Dendritic cell treated with granulocyte-macrophage colony-stimulating factor and Interleukin-4, amounts not matched to agents 40 ng/mL and 50 ng/mL, for 4 days (primary cell): ENCODE results near the gene FGGY.
"Not testable (repeated sequence)": the region's sequence is repeated elsewhere in the genome, so short reads cannot be mapped to it uniquely, and the experiment has no call there.

ENCODE experiments used
- H3K27ac Mint-ChIP-seq: one replicate; pipeline ENCODE4 v1.8.0; 2022; ENCODE audit warnings: mild to moderate bottlenecking, mixed read lengths
- H3K27me3 Mint-ChIP-seq: one replicate; pipeline ENCODE4 v1.8.0; 2022; ENCODE audit warnings: mild to moderate bottlenecking, mixed read lengths
- H3K36me3 Mint-ChIP-seq: one replicate; pipeline ENCODE4 v1.8.0; 2022; ENCODE audit warnings: low read depth, mixed read lengths
- H3K4me1 Mint-ChIP-seq: one replicate; pipeline ENCODE4 v1.8.0; 2022; ENCODE audit warnings: low read depth, mixed read lengths
- H3K4me3 Mint-ChIP-seq: one replicate; pipeline ENCODE4 v1.8.0; 2022; ENCODE audit warnings: mild to moderate bottlenecking, moderate library complexity, mixed read lengths
- H3K9me3 Mint-ChIP-seq: one replicate; pipeline ENCODE4 v1.8.0; 2022; ENCODE audit warnings: mixed read lengths
- intact Hi-C: fragments of 100-400 bp; cut with micrococcal nuclease; formaldehyde crosslinking; loops from one replicate; pipeline ENCODE4 v1.15.0; 2022

FGGY gene

GRCh38 chr1:59574085-59574484 is 277.2 kb downstream of the FGGY start:
- H3K9me3 Mint-ChIP-seq, result peaks cover 9% of the 10 kb centered on the region
- H3K4me1 Mint-ChIP-seq, result peaks cover 27% of the 10 kb centered on the region
- no peak overlapping the region for H3K4me3 Mint-ChIP-seq
- H3K27me3 Mint-ChIP-seq, result no peaks in the 10 kb centered on the region
- H3K27ac Mint-ChIP-seq, result no peak overlapping the region
- peaks cover 7% of the 10 kb centered on the region for H3K36me3 Mint-ChIP-seq
- intact Hi-C loops, result no loop called here

GRCh38 chr1:59577774-59578173 is 280.9 kb downstream of the FGGY start:
- H3K36me3 Mint-ChIP-seq, result peaks cover 7% of the 10 kb centered on the region
- intact Hi-C loops, result no loop called here
- no peak overlapping the region for H3K4me3 Mint-ChIP-seq
- H3K4me1 Mint-ChIP-seq, result peaks cover 6% of the 10 kb centered on the region
- peaks cover 9% of the 10 kb centered on the region for H3K9me3 Mint-ChIP-seq
- H3K27me3 Mint-ChIP-seq, result no peaks in the 10 kb centered on the region
- no peak overlapping the region for H3K27ac Mint-ChIP-seq

GRCh38 chr1:59579222-59579621 is 282.3 kb downstream of the FGGY start:
- intact Hi-C loops, result no loop called here
- H3K4me3 Mint-ChIP-seq, result no peak overlapping the region
- peaks cover 6% of the 10 kb centered on the region for H3K4me1 Mint-ChIP-seq
- no peaks in the 10 kb centered on the region for H3K27me3 Mint-ChIP-seq
- no peak overlapping the region for H3K27ac Mint-ChIP-seq
- H3K36me3 Mint-ChIP-seq, result peaks cover 3% of the 10 kb centered on the region
- peaks cover 3% of the 10 kb centered on the region for H3K9me3 Mint-ChIP-seq

- Mint-ChIP-seq H3K27ac (no peak overlapping the region), H3K27me3 (no peaks in the 10 kb centered on the region), H3K4me3 (no peak overlapping the region), H3K4me1 (peaks cover 6% of the 10 kb centered on the region), H3K36me3 (no peaks in the 10 kb centered on the region), H3K9me3 (no peaks in the 10 kb centered on the region)
- intact Hi-C loops, result no loop called here
These were observed 283.4 kb downstream of the FGGY start for GRCh38 chr1:59580257-59580656.

GRCh38 chr1:59592410-59592809 is 295.5 kb downstream of the FGGY start:
- H3K27ac Mint-ChIP-seq, H3K36me3 Mint-ChIP-seq, H3K27me3 Mint-ChIP-seq, H3K4me3 Mint-ChIP-seq, intact Hi-C loops, H3K4me1 Mint-ChIP-seq: not testable (repeated sequence)
- peaks cover 12% of the 10 kb centered on the region for H3K9me3 Mint-ChIP-seq

- no peak overlapping the region for H3K4me3 Mint-ChIP-seq
- no peak overlapping the region for H3K27ac Mint-ChIP-seq
- intact Hi-C loops, result no loop called here
- no peaks in the 10 kb centered on the region for H3K36me3 Mint-ChIP-seq
- peaks cover 6% of the 10 kb centered on the region for H3K4me1 Mint-ChIP-seq
- H3K27me3 Mint-ChIP-seq, result peaks cover 2% of the 10 kb centered on the region
- H3K9me3 Mint-ChIP-seq, result peaks cover 8% of the 10 kb centered on the region
These were observed 296.0 kb downstream of the FGGY start for GRCh38 chr1:59592924-59593323.

GRCh38 chr1:59593798-59594790 is 297.2 kb downstream of the FGGY start:
- Mint-ChIP-seq H3K4me1 (peaks cover 6% of the 10 kb centered on the region), H3K36me3 (no peaks in the 10 kb centered on the region), H3K27me3 (peaks cover 2% of the 10 kb centered on the region), H3K9me3 (no peaks in the 10 kb centered on the region), H3K4me3 (no peak overlapping the region), H3K27ac (no peak overlapping the region)
- intact Hi-C loops, result no loop called here

GRCh38 chr1:59595774-59596173 is 298.9 kb downstream of the FGGY start:
- Mint-ChIP-seq H3K9me3 (no peaks in the 10 kb centered on the region), H3K27ac (no peak overlapping the region), H3K36me3 (no peaks in the 10 kb centered on the region), H3K27me3 (no peaks in the 10 kb centered on the region), H3K4me3 (no peak overlapping the region), H3K4me1 (peaks cover 6% of the 10 kb centered on the region)
- intact Hi-C loops, result no loop called here

- H3K9me3 Mint-ChIP-seq, result no peaks in the 10 kb centered on the region
- no peaks in the 10 kb centered on the region for H3K27me3 Mint-ChIP-seq
- H3K27ac Mint-ChIP-seq, result no peak overlapping the region
- H3K36me3 Mint-ChIP-seq, result no peaks in the 10 kb centered on the region
- H3K4me1 Mint-ChIP-seq, result peaks cover 6% of the 10 kb centered on the region
- intact Hi-C loops, result no loop called here
- H3K4me3 Mint-ChIP-seq, result no peak overlapping the region
These were observed 299.5 kb downstream of the FGGY start for GRCh38 chr1:59596432-59596831.

GRCh38 chr1:59596956-59597355 is 300.1 kb downstream of the FGGY start:
- no peaks in the 10 kb centered on the region for H3K9me3 Mint-ChIP-seq
- H3K36me3 Mint-ChIP-seq, result no peaks in the 10 kb centered on the region
- H3K4me3 Mint-ChIP-seq, result no peak overlapping the region
- intact Hi-C loops, result no loop called here
- no peaks in the 10 kb centered on the region for H3K27me3 Mint-ChIP-seq
- H3K4me1 Mint-ChIP-seq, result peaks cover 6% of the 10 kb centered on the region
- H3K27ac Mint-ChIP-seq, result no peak overlapping the region

GRCh38 chr1:59597420-59598119 is 300.7 kb downstream of the FGGY start:
- Mint-ChIP-seq H3K27ac (no peak overlapping the region), H3K4me3 (no peak overlapping the region), H3K4me1 (peaks cover 6% of the 10 kb centered on the region), H3K36me3 (no peaks in the 10 kb centered on the region), H3K9me3 (no peaks in the 10 kb centered on the region), H3K27me3 (no peaks in the 10 kb centered on the region)
- intact Hi-C loops, result no loop called here

- H3K9me3 Mint-ChIP-seq, result no peaks in the 10 kb centered on the region
- H3K4me3 Mint-ChIP-seq, result no peak overlapping the region
- peaks cover 6% of the 10 kb centered on the region for H3K4me1 Mint-ChIP-seq
- no peaks in the 10 kb centered on the region for H3K36me3 Mint-ChIP-seq
- no peaks in the 10 kb centered on the region for H3K27me3 Mint-ChIP-seq
- intact Hi-C loops, result no loop called here
- H3K27ac Mint-ChIP-seq, result no peak overlapping the region
These were observed 301.2 kb downstream of the FGGY start for GRCh38 chr1:59598120-59598440.

GRCh38 chr1:59601041-59601441 is 304.1 kb downstream of the FGGY start:
- H3K36me3 Mint-ChIP-seq, result no peaks in the 10 kb centered on the region
- no peaks in the 10 kb centered on the region for H3K27me3 Mint-ChIP-seq
- no peak overlapping the region for H3K27ac Mint-ChIP-seq
- H3K4me3 Mint-ChIP-seq, result no peak overlapping the region
- H3K9me3 Mint-ChIP-seq, result no peaks in the 10 kb centered on the region
- peaks cover 15% of the 10 kb centered on the region for H3K4me1 Mint-ChIP-seq
- intact Hi-C loops, result no loop called here

- intact Hi-C loops, result no loop called here
- Mint-ChIP-seq H3K36me3 (no peaks in the 10 kb centered on the region), H3K27ac (no peak overlapping the region), H3K27me3 (no peaks in the 10 kb centered on the region), H3K9me3 (no peaks in the 10 kb centered on the region), H3K4me1 (peaks cover 14% of the 10 kb centered on the region), H3K4me3 (no peak overlapping the region)
These were observed 304.9 kb downstream of the FGGY start for GRCh38 chr1:59601811-59602210.
